ENCODE results near the gene RAD18. TPM values are rescaled to one million over a fixed set of nuclear protein-coding genes. Genes with fewer than 3 reads are reported as not detected.

The RAD18 gene
- total and polyA plus RNA-seq, 2 donors (not counting 1 experiment from before 2014, with no cell fraction given) = 4.8 to 21.3 TPM

DNA sequence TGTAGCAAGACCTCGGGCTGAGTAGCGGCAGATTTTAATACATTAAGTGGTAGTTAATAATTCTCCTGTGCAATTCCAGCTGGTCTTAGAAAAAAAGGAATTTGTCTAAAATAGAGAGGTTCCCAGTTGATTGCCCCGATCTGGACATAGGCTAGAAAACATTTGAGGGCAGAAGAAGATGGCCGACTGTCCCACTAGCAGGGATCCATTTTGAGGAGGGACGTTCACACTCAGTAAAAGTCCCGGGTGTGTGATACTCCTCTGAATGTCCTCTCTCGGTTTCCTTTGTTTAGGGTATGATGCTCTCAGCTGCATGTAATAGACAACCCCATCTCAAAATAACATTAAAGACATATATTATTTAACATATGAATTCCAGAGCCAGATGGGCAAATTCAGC, 116.0 kb downstream of the RAD18 start:
- Mint-ChIP-seq H3K27me3 (no peaks in the 10 kb centered on the region), H3K4me1 (no peaks in the 10 kb centered on the region), H3K4me3 (no peak overlapping the region), H3K27ac (no peak overlapping the region), H3K9me3 (ENCODE audit: insufficient read depth) (no peaks in the 10 kb centered on the region)
- Histone ChIP-seq H3K9me3 (ENCODE audit: control extremely low read depth in 1 of 3, control insufficient read depth in 2 of 3, insufficient read depth in 1 of 3, low read length in 2 of 3) (no peaks in the 10 kb centered on the region), H3K27ac (ENCODE audit: low read length in 2 of 2) (no peak overlapping the region), H2AFZ (ENCODE audit: insufficient read depth, low read depth, low read length, poor library complexity, severe bottlenecking) (no peak overlapping the region), H3K79me2 (ENCODE audit: control insufficient read depth, insufficient read depth, low read length) (no peaks in the 10 kb centered on the region), H3K4me3 (ENCODE audit: control extremely low read depth in 1 of 5, extremely low read depth in 1 of 5, insufficient read depth in 1 of 5, low read depth in 2 of 5, low read length in 4 of 5) (no peak overlapping the region), H3K27me3 (replicated peaks in 1 of 4; ENCODE audit: control extremely low read depth in 1 of 4, control insufficient read depth in 3 of 4, insufficient read depth in 4 of 4, low read length in 3 of 4) (no peaks in the 10 kb centered on the region), H4K20me1 (ENCODE audit: control insufficient read depth, insufficient read depth, low read length, poor library complexity, severe bottlenecking) (no peaks in the 10 kb centered on the region), H3K4me1 (ENCODE audit: control insufficient read depth in 2 of 2, insufficient read depth in 2 of 2, low read length in 2 of 2) (no peaks in the 10 kb centered on the region), H3K9ac (ENCODE audit: low read length) (no peak overlapping the region), H3K4me2 (replicated peaks; ENCODE audit: low read depth, low read length, poor library complexity, severe bottlenecking) (no peak overlapping the region), H3K36me3 (replicated peaks in 1 of 2; ENCODE audit: control extremely low read depth in 1 of 2, control insufficient read depth in 1 of 2, extremely low read depth in 1 of 2, insufficient read depth in 2 of 2, low read length in 1 of 2) (no peaks in the 10 kb centered on the region)
- TF ChIP-seq EZH2 (IDR thresholded peaks at IDR 0.05; ENCODE audit: borderline replicate concordance, insufficient read depth, low read depth, low read length, poor library complexity, severe bottlenecking) (no peak), CTCF (IDR thresholded peaks at IDR 0.05) (no peak)
- no peak for DNase-seq
- WGBS (ENCODE audit: insufficient coverage) = 100% methylated on average over 2 of the region's 7 CpGs
- no peak for ATAC-seq (ENCODE audit: low read depth)
- intact Hi-C loops (cut with micrococcal nuclease) = no loop called here
- ChIA-PET CTCF (no interaction called here), POLR2A (no interaction called here)

- ChIA-PET POLR2A (no interaction called here), CTCF (no interaction called here)
- Histone ChIP-seq H3K9ac (ENCODE audit: low read length) (no peak overlapping the region), H3K9me3 (ENCODE audit: control extremely low read depth in 1 of 3, control insufficient read depth in 2 of 3, insufficient read depth in 1 of 3, low read length in 2 of 3) (no peaks in the 10 kb centered on the region), H4K20me1 (ENCODE audit: control insufficient read depth, insufficient read depth, low read length, poor library complexity, severe bottlenecking) (no peaks in the 10 kb centered on the region), H3K27ac (ENCODE audit: low read length in 2 of 2) (no peak overlapping the region), H3K79me2 (ENCODE audit: control insufficient read depth, insufficient read depth, low read length) (no peaks in the 10 kb centered on the region), H3K4me1 (ENCODE audit: control insufficient read depth in 2 of 2, insufficient read depth in 2 of 2, low read length in 2 of 2) (no peaks in the 10 kb centered on the region), H3K4me3 (ENCODE audit: control extremely low read depth in 1 of 5, extremely low read depth in 1 of 5, insufficient read depth in 1 of 5, low read depth in 2 of 5, low read length in 4 of 5) (no peak overlapping the region), H3K36me3 (replicated peaks in 1 of 2; ENCODE audit: control extremely low read depth in 1 of 2, control insufficient read depth in 1 of 2, extremely low read depth in 1 of 2, insufficient read depth in 2 of 2, low read length in 1 of 2) (no peaks in the 10 kb centered on the region), H2AFZ (ENCODE audit: insufficient read depth, low read depth, low read length, poor library complexity, severe bottlenecking) (no peak overlapping the region), H3K27me3 (replicated peaks in 1 of 4; ENCODE audit: control extremely low read depth in 1 of 4, control insufficient read depth in 3 of 4, insufficient read depth in 4 of 4, low read length in 3 of 4) (no peaks in the 10 kb centered on the region), H3K4me2 (replicated peaks; ENCODE audit: low read depth, low read length, poor library complexity, severe bottlenecking) (no peak overlapping the region)
- TF ChIP-seq EZH2 (IDR thresholded peaks at IDR 0.05; ENCODE audit: borderline replicate concordance, insufficient read depth, low read depth, low read length, poor library complexity, severe bottlenecking) (no peak), CTCF (IDR thresholded peaks at IDR 0.05) (no peak)
- no peak overlapping the region for H3K4me3 Mint-ChIP-seq
- intact Hi-C loops (cut with micrococcal nuclease) = no loop called here
- H3K27ac Mint-ChIP-seq = no peak overlapping the region
- H3K27me3 Mint-ChIP-seq = no peaks in the 10 kb centered on the region
- ATAC-seq (ENCODE audit: low read depth) (no peak), DNase-seq (no peak)
- no CpG with 5 or more reads among the region's 2 CpGs for WGBS (ENCODE audit: insufficient coverage)
- no peaks in the 10 kb centered on the region for H3K4me1 Mint-ChIP-seq
- no peaks in the 10 kb centered on the region for H3K9me3 Mint-ChIP-seq (ENCODE audit: insufficient read depth)
Observed at GRCh38 chr3:8846176-8846575, 117.1 kb downstream of the RAD18 start.
